Ascending aorta (tissue), 2 donors: ENCODE measurements around the gene ZFR2. TPM values are rescaled to one million over a fixed set of nuclear protein-coding genes. Genes with fewer than 3 reads are reported as not detected.

Experiments
- DNase-seq, 2 donors: peaks; one replicate each; pipeline ENCODE4 v3.0.0-alpha.2; 2019; ENCODE audit warnings: low spot score in 2 of 2
- H3K27ac ChIP-seq, 2 donors: fragments of 200-600 bp; sonication (generic); one replicate each; pipeline ENCODE4 v1.5.1; 2016 to 2017; ENCODE audit warnings: mild to moderate bottlenecking in 1 of 2
- H3K27me3 ChIP-seq: fragments of 200-600 bp; sonication (generic); one replicate; pipeline ENCODE4 v1.5.1; 2017
- H3K36me3 ChIP-seq, 2 donors: fragments of 200-600 bp; sonication (generic); one replicate each; pipeline ENCODE4 v1.5.1; 2016
- H3K4me1 ChIP-seq, 2 donors: fragments of 200-600 bp; sonication (generic); one replicate each; pipeline ENCODE4 v1.5.1; 2016 to 2017; ENCODE audit warnings: mild to moderate bottlenecking in 1 of 2
- H3K4me3 ChIP-seq, 2 donors: fragments of 200-600 bp; sonication (generic); one replicate each; pipeline ENCODE4 v1.5.1; 2016 to 2017; ENCODE audit warnings: mild to moderate bottlenecking in 1 of 2
- H3K9me3 ChIP-seq, 2 donors: fragments of 200-600 bp; sonication (generic); one replicate each; pipeline ENCODE4 v1.5.1; 2016
- intact Hi-C: fragments of 100-400 bp; cut with DNase I; formaldehyde crosslinking; loops from one replicate; pipeline ENCODE4 v1.15.1; 2023
- total RNA-seq: library from RNA; depleted of rRNA; stranded (reverse); fragments of >200 nt; gene quantifications from one replicate; pipeline ENCODE4 v1.1.0, GENCODE V29; 2016
- TF ChIP-seq, protein P1 (sequence below), 3 experiments: fragments of 200-600 bp in 2 of 3; fragments of 450-650 bp in 1 of 3; sonication (generic) in 2 of 3; IDR thresholded peaks; one replicate each; pipeline ENCODE4 v1.5.1; 2016 to 2019; ENCODE audit warnings: antibody characterized with exemption in 3 of 3, mild to moderate bottlenecking in 1 of 3, moderate library complexity in 1 of 3

The ZFR2 gene
- total RNA-seq, 1 donor from 2014 or later, result not detected

DNA sequence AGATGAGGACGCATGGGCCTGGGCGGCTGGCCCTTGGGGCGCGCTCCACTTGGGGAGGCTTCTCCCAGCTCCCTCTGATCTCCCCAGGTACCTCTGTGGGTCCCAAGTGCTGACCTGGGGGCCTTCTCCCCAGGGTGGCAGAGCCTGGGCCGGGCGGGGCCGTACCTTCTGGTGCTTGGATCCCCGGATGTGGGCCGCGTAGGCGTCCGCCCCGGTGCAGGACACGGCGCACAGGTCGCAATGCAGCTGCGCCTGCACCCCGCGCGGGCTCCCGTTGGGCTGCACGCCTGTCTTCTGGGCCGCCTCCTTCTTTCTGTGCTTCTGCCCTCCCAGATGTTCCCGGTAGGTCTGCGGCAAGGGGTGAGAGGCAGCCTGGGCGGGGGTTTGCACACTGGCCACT is 41.5 kb downstream of the ZFR2 start:
- Histone ChIP-seq H3K36me3 (no peaks in the 10 kb centered on the region), H3K4me3 (no peak overlapping the region), H3K27me3 (no peaks in the 10 kb centered on the region), H3K27ac (no peak overlapping the region), H3K9me3 (no peaks in the 10 kb centered on the region), H3K4me1 (no peaks in the 10 kb centered on the region)
- no peak for DNase-seq
- intact Hi-C loops, result no loop called here
- TF ChIP-seq, protein P1, sequence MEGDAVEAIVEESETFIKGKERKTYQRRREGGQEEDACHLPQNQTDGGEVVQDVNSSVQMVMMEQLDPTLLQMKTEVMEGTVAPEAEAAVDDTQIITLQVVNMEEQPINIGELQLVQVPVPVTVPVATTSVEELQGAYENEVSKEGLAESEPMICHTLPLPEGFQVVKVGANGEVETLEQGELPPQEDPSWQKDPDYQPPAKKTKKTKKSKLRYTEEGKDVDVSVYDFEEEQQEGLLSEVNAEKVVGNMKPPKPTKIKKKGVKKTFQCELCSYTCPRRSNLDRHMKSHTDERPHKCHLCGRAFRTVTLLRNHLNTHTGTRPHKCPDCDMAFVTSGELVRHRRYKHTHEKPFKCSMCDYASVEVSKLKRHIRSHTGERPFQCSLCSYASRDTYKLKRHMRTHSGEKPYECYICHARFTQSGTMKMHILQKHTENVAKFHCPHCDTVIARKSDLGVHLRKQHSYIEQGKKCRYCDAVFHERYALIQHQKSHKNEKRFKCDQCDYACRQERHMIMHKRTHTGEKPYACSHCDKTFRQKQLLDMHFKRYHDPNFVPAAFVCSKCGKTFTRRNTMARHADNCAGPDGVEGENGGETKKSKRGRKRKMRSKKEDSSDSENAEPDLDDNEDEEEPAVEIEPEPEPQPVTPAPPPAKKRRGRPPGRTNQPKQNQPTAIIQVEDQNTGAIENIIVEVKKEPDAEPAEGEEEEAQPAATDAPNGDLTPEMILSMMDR (IDR thresholded peaks at IDR 0.05), result no peak

DNA sequence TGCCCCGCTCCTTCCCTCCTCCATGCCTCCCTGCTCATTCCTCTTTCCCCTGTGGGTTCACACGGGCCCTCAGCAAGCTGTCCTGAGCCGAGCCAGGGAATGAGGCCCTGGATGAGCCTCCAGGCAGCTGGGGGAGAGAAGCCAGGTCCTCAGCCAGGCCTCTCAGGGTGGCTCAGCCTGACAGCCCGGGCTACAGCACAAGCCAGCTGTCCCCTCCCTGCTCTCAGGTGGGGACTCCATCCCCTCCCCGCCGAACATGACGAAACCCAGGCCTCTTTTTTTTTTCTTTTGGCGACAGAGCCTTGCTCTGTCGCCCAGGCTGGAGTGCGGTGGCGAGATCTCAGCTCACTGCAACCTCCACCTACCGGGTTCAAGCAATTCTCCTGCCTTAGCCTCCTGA is 42.7 kb downstream of the ZFR2 start:
- no peak for DNase-seq
- Histone ChIP-seq H3K27me3 (no peaks in the 10 kb centered on the region), H3K4me1 (no peaks in the 10 kb centered on the region), H3K9me3 (no peaks in the 10 kb centered on the region), H3K27ac (no peak overlapping the region), H3K36me3 (no peaks in the 10 kb centered on the region), H3K4me3 (no peak overlapping the region)
- intact Hi-C loops, result no loop called here
- TF ChIP-seq, protein P1 (IDR thresholded peaks at IDR 0.05), result no peak

- Histone ChIP-seq H3K4me1 (no peaks in the 10 kb centered on the region), H3K36me3 (no peaks in the 10 kb centered on the region), H3K4me3 (no peak overlapping the region), H3K9me3 (no peaks in the 10 kb centered on the region), H3K27ac (no peak overlapping the region), H3K27me3 (no peaks in the 10 kb centered on the region)
- intact Hi-C loops, result no loop called here
- no peak for DNase-seq
- TF ChIP-seq, protein P1 (IDR thresholded peaks at IDR 0.05), result no peak
Measured at GRCh38 chr19:3825286-3825956, 43.4 kb downstream of the ZFR2 start.

DNA sequence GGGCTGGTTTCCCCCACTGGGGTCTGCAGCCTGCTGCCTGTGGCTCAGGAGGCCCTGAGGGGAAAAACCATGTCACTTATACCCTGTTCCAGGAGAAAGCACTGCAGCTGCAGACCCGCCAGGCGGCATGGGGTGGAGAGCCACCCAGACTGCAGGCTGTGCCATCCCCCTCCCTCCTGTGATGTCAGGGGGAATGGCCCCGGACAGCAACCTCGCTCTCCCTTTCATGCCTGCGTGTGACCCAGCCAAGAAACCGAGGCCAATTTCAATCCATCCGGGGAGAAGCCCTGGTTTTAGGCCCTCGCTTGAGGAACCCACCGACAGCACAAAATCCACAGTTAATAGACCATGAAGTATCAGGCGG is 45.5 kb downstream of the ZFR2 start:
- Histone ChIP-seq H3K4me3 (no peak overlapping the region), H3K27ac (no peak overlapping the region), H3K9me3 (no peaks in the 10 kb centered on the region), H3K27me3 (no peaks in the 10 kb centered on the region), H3K36me3 (no peaks in the 10 kb centered on the region), H3K4me1 (no peaks in the 10 kb centered on the region)
- intact Hi-C loops, result no loop called here
- TF ChIP-seq, protein P1 (IDR thresholded peaks at IDR 0.05), result no peak
- no peak for DNase-seq

GRCh38 chr19:3822683-3823349 is 46.0 kb downstream of the ZFR2 start:
- Histone ChIP-seq H3K9me3 (no peaks in the 10 kb centered on the region), H3K4me1 (no peaks in the 10 kb centered on the region), H3K36me3 (no peaks in the 10 kb centered on the region), H3K4me3 (no peak overlapping the region), H3K27me3 (no peaks in the 10 kb centered on the region), H3K27ac (no peak overlapping the region)
- intact Hi-C loops, result no loop called here
- DNase-seq, result no peak
- TF ChIP-seq, protein P1 (IDR thresholded peaks at IDR 0.05), result no peak
